NB4 (cell line): ENCODE data around the gene BAIAP3.
A peak's percentile ranks its signal among the peaks of the same experiment; 100 is the strongest.

Experiments used
- DNase-seq: peaks from one replicate; pipeline ENCODE4 v3.0.0; 2010; ENCODE audit warnings: low read depth
- H3K4me3 ChIP-seq: one replicate; pipeline ENCODE4 v1.5.1; 2011; ENCODE audit warnings: mild to moderate bottlenecking, low read depth, low read length, moderate library complexity
- MYC ChIP-seq: IDR thresholded peaks from 2 replicates; pipeline ENCODE4 v1.6.1; 2011; ENCODE audit warnings: low read depth, low read length
- POLR2A ChIP-seq: IDR thresholded peaks from 2 replicates; pipeline ENCODE4 v1.6.1; 2011; ENCODE audit warnings: mild to moderate bottlenecking; ENCODE audit not compliant: insufficient read length; ENCODE audit errors: extremely low read depth
- TF ChIP-seq, protein P1 (sequence below): IDR thresholded peaks from 2 replicates; pipeline ENCODE4 v1.6.1; 2011; ENCODE audit warnings: low read depth, low read length
- TF ChIP-seq, protein P2 (sequence below): IDR thresholded peaks from one replicate; pipeline ENCODE4 v1.5.1; 2012; ENCODE audit warnings: low read depth, low read length

BAIAP3 gene

DNA sequence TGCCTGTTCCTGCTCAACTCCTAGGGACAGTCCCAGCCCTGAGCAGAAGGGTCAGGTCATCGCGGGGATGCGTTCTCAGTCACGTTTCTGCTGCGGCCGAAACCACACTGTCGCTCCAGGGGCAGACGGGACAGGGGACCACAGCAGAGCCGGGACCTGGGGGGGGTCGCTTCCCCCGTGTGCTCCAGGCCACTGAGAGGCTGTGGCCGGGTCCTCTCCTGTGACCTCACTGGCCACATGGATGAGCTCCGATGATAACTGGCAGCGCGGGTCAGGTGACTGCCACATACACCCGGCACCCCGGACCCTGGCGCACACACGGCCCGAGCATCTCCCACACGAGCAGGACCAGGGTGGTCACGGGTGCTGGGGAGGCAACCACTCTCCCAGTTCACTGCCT, 31.1 kb downstream of the BAIAP3 start:
- TF ChIP-seq POLR2A (no peak), MYC (no peak)
- TF ChIP-seq, protein P1, sequence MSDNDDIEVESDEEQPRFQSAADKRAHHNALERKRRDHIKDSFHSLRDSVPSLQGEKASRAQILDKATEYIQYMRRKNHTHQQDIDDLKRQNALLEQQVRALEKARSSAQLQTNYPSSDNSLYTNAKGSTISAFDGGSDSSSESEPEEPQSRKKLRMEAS: no peak
- TF ChIP-seq, protein P2, sequence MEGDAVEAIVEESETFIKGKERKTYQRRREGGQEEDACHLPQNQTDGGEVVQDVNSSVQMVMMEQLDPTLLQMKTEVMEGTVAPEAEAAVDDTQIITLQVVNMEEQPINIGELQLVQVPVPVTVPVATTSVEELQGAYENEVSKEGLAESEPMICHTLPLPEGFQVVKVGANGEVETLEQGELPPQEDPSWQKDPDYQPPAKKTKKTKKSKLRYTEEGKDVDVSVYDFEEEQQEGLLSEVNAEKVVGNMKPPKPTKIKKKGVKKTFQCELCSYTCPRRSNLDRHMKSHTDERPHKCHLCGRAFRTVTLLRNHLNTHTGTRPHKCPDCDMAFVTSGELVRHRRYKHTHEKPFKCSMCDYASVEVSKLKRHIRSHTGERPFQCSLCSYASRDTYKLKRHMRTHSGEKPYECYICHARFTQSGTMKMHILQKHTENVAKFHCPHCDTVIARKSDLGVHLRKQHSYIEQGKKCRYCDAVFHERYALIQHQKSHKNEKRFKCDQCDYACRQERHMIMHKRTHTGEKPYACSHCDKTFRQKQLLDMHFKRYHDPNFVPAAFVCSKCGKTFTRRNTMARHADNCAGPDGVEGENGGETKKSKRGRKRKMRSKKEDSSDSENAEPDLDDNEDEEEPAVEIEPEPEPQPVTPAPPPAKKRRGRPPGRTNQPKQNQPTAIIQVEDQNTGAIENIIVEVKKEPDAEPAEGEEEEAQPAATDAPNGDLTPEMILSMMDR: no peak
- DNase-seq: no peak

DNA sequence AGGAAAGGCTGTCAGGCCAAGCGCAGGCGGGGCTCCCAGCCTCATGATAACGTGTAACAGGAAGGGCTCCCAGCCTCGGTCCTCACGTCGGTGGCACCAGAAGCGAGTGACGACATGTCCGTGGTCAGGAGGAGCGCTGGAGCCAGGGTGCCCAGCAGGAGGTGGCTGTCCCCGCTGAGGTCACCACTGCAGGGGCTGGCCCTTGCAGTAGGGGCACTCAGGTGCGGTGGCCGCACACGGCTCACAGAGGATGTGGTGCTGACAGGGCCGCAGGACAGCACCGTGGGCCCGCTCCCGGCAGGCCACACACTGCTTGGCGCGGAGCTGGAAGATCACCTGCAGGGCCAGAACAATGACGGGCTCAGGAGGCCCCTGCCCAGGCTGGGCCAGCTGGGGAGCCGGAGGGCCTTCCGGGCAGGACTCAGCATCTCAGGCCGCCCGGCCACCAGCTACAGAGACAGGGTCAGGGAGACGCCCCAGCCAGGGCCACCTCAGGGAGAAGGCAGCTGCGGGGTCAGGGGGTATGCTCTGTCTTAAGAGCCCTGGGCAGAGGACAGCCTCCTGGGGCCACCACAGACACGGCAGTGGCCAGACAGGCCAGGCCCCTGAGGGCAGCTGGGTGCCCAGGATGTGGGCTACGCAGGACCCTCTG, 32.7 kb downstream of the BAIAP3 start:
- DNase-seq: peak; percentile 28
- TF ChIP-seq, protein P2: no peak
- TF ChIP-seq MYC (no peak), POLR2A (no peak)
- TF ChIP-seq, protein P1: no peak
- no peak overlapping the region for H3K4me3 ChIP-seq

More for the DNA sequence above, 31.1 kb downstream of the BAIAP3 start:
- H3K4me3 ChIP-seq: no peak overlapping the region

DNA sequence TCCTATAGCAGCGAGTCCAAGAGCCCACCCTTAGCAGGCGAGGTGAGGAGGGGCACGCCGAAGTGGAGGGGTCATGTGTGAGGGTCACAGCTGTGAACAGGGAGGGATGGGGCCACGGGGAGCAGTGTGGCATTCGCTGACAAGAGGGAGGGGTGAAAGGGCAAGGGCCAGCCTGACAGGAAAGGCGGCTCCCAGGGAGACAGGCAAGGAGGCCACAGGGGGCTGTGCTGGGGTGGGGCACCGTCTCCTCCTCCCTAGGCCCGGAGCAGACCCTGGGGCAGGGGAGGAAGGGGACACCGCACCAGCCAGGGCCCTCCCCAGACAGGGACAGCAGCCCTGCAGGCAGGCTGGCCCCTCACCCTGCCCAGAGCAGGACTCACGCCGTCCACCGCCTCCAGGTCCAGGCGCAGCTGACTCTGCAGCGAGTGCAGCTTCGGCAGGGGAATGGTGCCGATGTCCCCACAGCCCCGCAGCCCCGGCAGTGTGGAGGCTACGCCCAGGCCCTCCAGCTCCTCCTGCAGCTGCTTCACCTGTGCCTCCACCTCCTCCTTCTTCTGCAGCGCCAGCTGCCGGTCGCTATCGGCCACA, 33.4 kb downstream of the BAIAP3 start:
- H3K4me3 ChIP-seq: no peak overlapping the region
- TF ChIP-seq, protein P2: no peak
- TF ChIP-seq, protein P1: no peak
- TF ChIP-seq POLR2A (no peak), MYC (no peak)
- no peak for DNase-seq

DNA sequence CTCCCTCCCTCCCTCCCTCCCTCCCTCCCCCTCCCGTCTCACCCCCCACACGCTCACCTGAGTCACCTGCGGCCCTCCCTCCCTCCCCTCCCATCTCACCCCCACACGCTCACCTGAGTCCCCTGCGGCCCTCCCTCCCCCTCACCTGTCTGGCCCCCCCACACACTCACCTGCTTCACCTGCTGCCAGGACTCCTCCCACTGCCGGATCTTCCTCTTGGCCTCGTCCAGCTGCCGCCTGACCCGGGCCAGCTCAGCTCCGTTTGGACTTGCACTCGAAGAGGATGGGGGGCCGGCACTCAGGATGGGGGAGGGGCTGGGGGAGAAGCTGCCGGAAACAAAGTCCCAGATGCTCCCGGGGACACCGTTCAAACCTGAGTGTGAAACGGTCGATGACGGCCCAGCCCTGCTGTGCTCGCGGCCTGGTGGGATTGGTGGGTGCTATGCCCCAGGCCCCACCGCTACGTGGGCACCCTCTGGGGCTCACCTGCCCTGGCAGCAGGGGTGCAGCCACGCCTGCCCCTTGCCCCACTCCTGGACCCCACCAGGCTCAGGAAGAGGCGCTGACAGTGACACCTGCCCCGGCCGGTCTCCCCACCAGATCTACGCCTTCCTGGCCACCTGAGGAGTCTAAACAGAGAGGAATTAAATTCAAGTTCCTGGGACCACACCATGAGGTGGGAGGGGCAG, 34.2 kb downstream of the BAIAP3 start:
- no peak overlapping the region for H3K4me3 ChIP-seq
- no peak for DNase-seq
- TF ChIP-seq MYC: no peak
- TF ChIP-seq, protein P1: no peak
- TF ChIP-seq, protein P2: no peak
- TF ChIP-seq POLR2A: no peak

DNA sequence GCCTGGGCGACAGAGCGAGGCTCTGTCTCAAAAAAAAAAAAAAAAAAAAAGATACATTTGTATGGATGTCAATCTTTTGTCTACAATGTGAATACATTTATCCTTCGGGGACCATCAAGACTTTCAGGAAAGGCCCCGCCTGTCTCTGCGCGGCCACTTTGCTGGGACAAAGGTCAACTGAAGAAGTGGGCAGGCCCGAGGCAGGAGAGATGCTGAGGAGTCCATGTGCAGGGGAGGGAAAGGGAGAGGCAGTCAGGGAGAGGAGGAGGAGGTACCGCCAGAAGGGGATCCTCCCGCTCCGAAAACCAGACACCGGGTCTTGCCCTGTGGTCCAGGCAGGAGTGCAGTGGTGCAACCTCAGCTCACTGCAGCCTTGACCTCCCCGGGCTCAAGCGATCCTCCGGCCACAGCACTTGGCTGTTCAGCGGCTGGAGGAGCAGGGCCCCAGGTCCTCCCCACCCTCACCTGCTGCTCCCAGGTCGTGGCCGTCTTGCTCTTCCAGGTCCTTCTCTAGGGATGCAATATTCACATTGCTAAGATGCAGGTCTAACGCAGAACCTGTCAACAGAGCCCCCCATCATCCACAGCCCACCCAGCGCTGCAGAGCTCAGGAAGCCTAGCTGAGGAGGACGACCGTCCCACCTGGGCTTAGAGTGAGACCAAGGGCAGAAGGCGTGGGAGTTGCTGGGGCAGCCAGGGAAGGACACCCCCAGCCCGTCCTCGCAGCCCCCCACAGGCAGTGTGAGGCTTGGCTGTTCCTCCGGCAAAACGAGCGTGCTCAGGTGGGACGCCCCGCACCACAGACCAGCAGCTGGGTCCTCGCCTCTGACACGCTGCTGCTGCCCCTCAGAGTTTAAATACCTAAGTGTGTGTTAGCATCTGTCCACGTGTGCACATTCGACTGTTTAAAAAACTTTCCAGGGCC, 37.9 kb downstream of the BAIAP3 start:
- TF ChIP-seq, protein P2: no peak
- DNase-seq: no peak

More for the DNA sequence above, 37.9 kb downstream of the BAIAP3 start:
- no peak overlapping the region for H3K4me3 ChIP-seq
